Activated T-cell treated with anti-CD3 and anti-CD28 coated beads, Interleukin-2, amount 50 U/mL, for 72 hours (primary cell): ENCODE data around the gene EEPD1. TPM values are rescaled to one million over a fixed set of nuclear protein-coding genes. Genes with fewer than 3 reads are reported as not detected.

Experiments used
- ATAC-seq, 2 donors: fragments of 150-1000 bp; cut with Tn5 transposase; replicated peaks in 1 of 2; 2 replicates each; pipeline ENCODE4 v1.10.0; 2021; ENCODE audit warnings: moderate library complexity in 2 of 2, mild to moderate bottlenecking in 1 of 2
- DNase-seq, 2 donors: peaks; one replicate each; pipeline ENCODE4 v3.0.0; 2021 to 2022; ENCODE audit warnings: mixed read lengths in 1 of 2
- H3K27ac Mint-ChIP-seq: one replicate; pipeline ENCODE4 v1.8.0; 2022; ENCODE audit warnings: mild to moderate bottlenecking, moderate library complexity, mixed read lengths
- H3K27me3 Mint-ChIP-seq: one replicate; pipeline ENCODE4 v1.8.0; 2022; ENCODE audit warnings: low read depth, mixed read lengths
- H3K36me3 Mint-ChIP-seq, 2 donors: one replicate each; pipeline ENCODE4 v1.8.0; 2022; ENCODE audit warnings: mixed read lengths in 2 of 2, mild to moderate bottlenecking in 1 of 2; ENCODE audit not compliant: insufficient read depth in 2 of 2
- H3K4me1 Mint-ChIP-seq: one replicate; pipeline ENCODE4 v1.8.0; 2022; ENCODE audit warnings: low read depth, mixed read lengths
- H3K4me3 Mint-ChIP-seq, 2 donors: one replicate each; pipeline ENCODE4 v1.8.0; 2022; ENCODE audit warnings: mild to moderate bottlenecking in 2 of 2, mixed read lengths in 2 of 2, moderate library complexity in 2 of 2
- H3K9me3 Mint-ChIP-seq, 2 donors: one replicate each; pipeline ENCODE4 v1.8.0; 2022; ENCODE audit warnings: mixed read lengths in 2 of 2
- total RNA-seq, 2 donors: library from RNA; stranded (reverse); gene quantifications; one replicate each; pipeline ENCODE4 v1.2.3, GENCODE V29; 2022

EEPD1 gene
- total RNA-seq, 2 donors from 2014 or later = 1.2 to 1.8 TPM

GRCh38 chr7:36284456-36285090, 131.5 kb downstream of the EEPD1 start:
- Mint-ChIP-seq H3K4me1 (peaks cover 66% of the 10 kb centered on the region), H3K36me3 (peaks cover 0 to 2% of the 10 kb centered on the region in 2 donors), H3K27me3 (no peaks in the 10 kb centered on the region), H3K9me3 (no peaks in the 10 kb centered on the region), H3K4me3 (no peak overlapping the region), H3K27ac (no peak overlapping the region)
- ATAC-seq = no peak
- DNase-seq = no peak

DNA sequence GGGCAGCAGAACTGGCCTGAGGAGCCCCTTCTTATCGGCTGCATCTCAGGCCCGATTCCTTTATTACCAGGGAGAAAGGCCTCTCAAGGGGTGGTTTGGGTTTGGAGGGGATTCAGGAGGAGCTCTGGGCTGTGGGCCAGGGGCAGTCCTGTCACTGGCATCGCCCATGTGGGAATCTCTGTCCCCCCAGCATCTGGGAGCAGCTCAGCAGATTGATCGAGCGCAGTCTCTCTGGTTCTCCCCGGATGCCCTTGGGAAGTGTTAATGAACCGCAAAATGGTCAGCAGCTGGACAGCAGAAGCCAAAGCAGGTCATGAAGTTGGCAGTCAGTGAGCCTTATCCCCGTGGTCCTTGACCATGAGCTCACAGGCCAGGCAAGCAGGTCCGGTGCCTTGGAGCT, 132.2 kb downstream of the EEPD1 start:
- Mint-ChIP-seq H3K27ac (no peak overlapping the region), H3K9me3 (no peaks in the 10 kb centered on the region), H3K36me3 (peaks cover 0 to 2% of the 10 kb centered on the region in 2 donors), H3K4me3 (no peak overlapping the region), H3K4me1 (peaks cover 61% of the 10 kb centered on the region), H3K27me3 (no peaks in the 10 kb centered on the region)
- ATAC-seq (no peak), DNase-seq (no peak)

DNA sequence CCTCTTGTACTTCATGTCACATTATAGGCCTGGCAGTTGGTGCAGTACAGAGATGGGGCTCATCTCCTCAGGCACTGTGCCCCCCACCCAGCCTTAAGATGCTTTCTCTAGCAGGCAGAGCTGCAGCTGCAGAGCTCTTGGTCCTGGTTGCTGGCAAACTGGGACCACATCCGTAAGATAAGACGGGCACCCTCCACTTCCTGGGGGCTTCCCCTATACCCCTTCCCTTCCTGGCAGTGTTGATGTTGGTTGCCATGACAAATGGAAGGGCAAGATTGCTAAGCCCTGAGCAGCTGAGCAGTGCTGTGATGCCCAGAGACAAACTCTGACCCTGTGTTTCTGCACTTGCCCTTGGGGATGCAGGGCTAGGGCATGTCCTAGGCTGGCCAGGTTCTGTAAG, 133.2 kb downstream of the EEPD1 start:
- DNase-seq = peak; percentile 62 to 68
- ATAC-seq = peak; percentile 76 to 78
- H3K4me1 Mint-ChIP-seq = peaks cover 51% of the 10 kb centered on the region
- H3K4me3 Mint-ChIP-seq = peak overlapping the region; percentile 86 to 87
- no peaks in the 10 kb centered on the region for H3K9me3 Mint-ChIP-seq
- H3K36me3 Mint-ChIP-seq = peaks cover 0 to 2% of the 10 kb centered on the region in 2 donors
- peak overlapping the region; percentile 95 for H3K27ac Mint-ChIP-seq
- H3K27me3 Mint-ChIP-seq = no peaks in the 10 kb centered on the region

GRCh38 chr7:36286688-36287087, 133.6 kb downstream of the EEPD1 start:
- Mint-ChIP-seq H3K4me1 (peaks cover 52% of the 10 kb centered on the region), H3K36me3 (peaks cover 0 to 2% of the 10 kb centered on the region in 2 donors), H3K27ac (peak overlapping the region; percentile 95), H3K9me3 (no peaks in the 10 kb centered on the region), H3K4me3 (peak overlapping the region; percentile 86 to 87), H3K27me3 (no peaks in the 10 kb centered on the region)
- no peak for ATAC-seq
- no peak for DNase-seq

- H3K27me3 Mint-ChIP-seq = no peaks in the 10 kb centered on the region
- H3K27ac Mint-ChIP-seq = peak overlapping the region; percentile 88
- H3K4me3 Mint-ChIP-seq = peak overlapping the region; percentile 74 to 77
- peaks cover 61% of the 10 kb centered on the region for H3K4me1 Mint-ChIP-seq
- peaks cover 0 to 2% of the 10 kb centered on the region in 2 donors for H3K36me3 Mint-ChIP-seq
- DNase-seq = peak; percentile 43 to 44
- H3K9me3 Mint-ChIP-seq = no peaks in the 10 kb centered on the region
- peak; percentile 45 to 58 for ATAC-seq
These were observed 134.6 kb downstream of the EEPD1 start for GRCh38 chr7:36287371-36288241.

DNA sequence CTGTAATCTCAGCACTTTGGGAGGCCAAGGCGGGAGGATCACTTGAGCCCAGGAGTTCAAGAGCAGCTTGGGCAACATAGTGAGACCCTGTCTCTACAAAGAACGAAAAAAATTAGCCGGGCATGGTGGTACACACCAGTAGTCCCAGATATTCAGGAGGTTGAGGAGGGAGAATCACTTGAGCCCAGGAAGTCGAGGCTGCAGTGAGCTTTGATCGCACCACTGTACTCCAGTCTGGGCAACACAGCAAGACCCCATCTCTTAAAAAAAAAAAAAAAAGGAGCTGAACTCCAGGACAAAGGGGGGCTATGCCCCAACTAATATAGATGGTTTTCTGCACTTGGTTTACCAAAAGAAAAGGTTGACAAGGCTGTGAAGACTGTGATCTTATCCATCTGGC, 135.4 kb downstream of the EEPD1 start:
- ATAC-seq = no peak
- no peak overlapping the region for H3K27ac Mint-ChIP-seq

GRCh38 chr7:36289833-36290661, 137.0 kb downstream of the EEPD1 start:
- H3K27me3 Mint-ChIP-seq = no peaks in the 10 kb centered on the region
- ATAC-seq = no peak
- H3K9me3 Mint-ChIP-seq = no peaks in the 10 kb centered on the region
- H3K36me3 Mint-ChIP-seq = peaks cover 0 to 2% of the 10 kb centered on the region in 2 donors
- no peak for DNase-seq
- no peak overlapping the region for H3K4me3 Mint-ChIP-seq
- no peak overlapping the region for H3K27ac Mint-ChIP-seq
- H3K4me1 Mint-ChIP-seq = peaks cover 40% of the 10 kb centered on the region

More for the DNA sequence above, 135.4 kb downstream of the EEPD1 start:
- no peak for DNase-seq
- Mint-ChIP-seq H3K4me3 (peak overlapping the region in 1 of 2 donors; percentile 74), H3K36me3 (peaks cover 0 to 2% of the 10 kb centered on the region in 2 donors), H3K4me1 (peaks cover 52% of the 10 kb centered on the region), H3K27me3 (no peaks in the 10 kb centered on the region), H3K9me3 (no peaks in the 10 kb centered on the region)

DNA sequence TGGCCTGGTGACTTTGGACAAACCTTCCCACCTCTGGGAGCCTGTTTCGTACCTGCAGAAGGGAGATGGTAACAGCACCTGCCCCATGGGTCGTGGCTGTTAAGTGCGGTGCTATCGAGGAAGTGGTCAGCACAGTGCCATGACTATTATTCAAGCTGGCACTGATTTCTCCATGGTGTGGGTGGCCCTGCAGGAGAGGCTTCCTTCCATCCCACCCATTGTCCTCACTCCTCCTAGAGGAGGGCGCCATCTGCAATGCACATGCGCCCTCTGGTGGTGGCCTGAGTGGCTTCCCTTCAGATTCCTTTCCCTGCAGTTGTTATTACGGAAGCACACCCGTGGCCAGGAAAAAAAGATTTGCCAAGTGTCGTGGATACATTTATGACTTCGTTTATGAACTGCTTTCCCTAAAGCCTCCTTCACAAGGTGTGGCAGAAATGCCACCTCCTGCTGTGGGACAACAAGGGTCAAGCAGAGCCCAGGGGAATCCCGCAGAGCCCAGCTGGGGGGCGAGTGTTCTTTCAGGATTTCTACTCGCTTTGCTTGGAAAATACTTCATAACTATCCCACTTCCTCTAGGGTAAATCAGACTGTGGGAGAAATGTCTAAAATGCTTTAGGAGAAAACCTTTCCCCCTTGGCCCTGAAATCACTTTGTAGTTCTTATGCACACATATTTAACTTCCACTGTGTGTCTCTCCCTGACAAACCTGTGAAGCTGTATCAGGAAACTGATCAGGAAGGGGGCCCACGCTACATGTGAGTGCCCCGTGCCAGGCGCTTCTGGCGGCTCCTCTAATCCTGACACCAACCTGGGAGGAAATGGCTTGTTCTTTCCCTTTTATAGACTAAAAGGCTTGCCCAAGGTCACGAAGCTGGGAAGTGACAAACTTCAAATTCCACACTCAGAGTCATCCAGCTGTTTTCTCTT, 138.6 kb downstream of the EEPD1 start:
- Mint-ChIP-seq H3K27ac (peak overlapping the region; percentile 94), H3K4me1 (peaks cover 32% of the 10 kb centered on the region), H3K36me3 (no peaks in the 10 kb centered on the region), H3K4me3 (peak overlapping the region; percentile 71 to 72), H3K9me3 (no peaks in the 10 kb centered on the region), H3K27me3 (no peaks in the 10 kb centered on the region)
- DNase-seq (peak; percentile 70 to 78), ATAC-seq (peak; percentile 56 to 61)

GRCh38 chr7:36295090-36295489, 142.0 kb downstream of the EEPD1 start:
- no peaks in the 10 kb centered on the region for H3K9me3 Mint-ChIP-seq
- H3K4me3 Mint-ChIP-seq = no peak overlapping the region
- H3K27me3 Mint-ChIP-seq = no peaks in the 10 kb centered on the region
- H3K27ac Mint-ChIP-seq = no peak overlapping the region
- ATAC-seq = no peak
- no peaks in the 10 kb centered on the region for H3K36me3 Mint-ChIP-seq
- H3K4me1 Mint-ChIP-seq = peaks cover 14% of the 10 kb centered on the region
- DNase-seq = no peak

- no peak for DNase-seq
- H3K36me3 Mint-ChIP-seq = no peaks in the 10 kb centered on the region
- no peak overlapping the region for H3K27ac Mint-ChIP-seq
- no peaks in the 10 kb centered on the region for H3K9me3 Mint-ChIP-seq
- ATAC-seq = no peak
- no peaks in the 10 kb centered on the region for H3K27me3 Mint-ChIP-seq
- H3K4me3 Mint-ChIP-seq = no peak overlapping the region
- peaks cover 14% of the 10 kb centered on the region for H3K4me1 Mint-ChIP-seq
These were observed 143.2 kb downstream of the EEPD1 start for GRCh38 chr7:36296284-36296683.

- Mint-ChIP-seq H3K27ac (no peak overlapping the region), H3K4me1 (peaks cover 2% of the 10 kb centered on the region)
These were observed 144.4 kb downstream of the EEPD1 start for GRCh38 chr7:36297364-36298009.

GRCh38 chr7:36298106-36298505, 145.1 kb downstream of the EEPD1 start:
- Mint-ChIP-seq H3K27me3 (no peaks in the 10 kb centered on the region), H3K27ac (no peak overlapping the region)

More at GRCh38 chr7:36297364-36298009, 144.4 kb downstream of the EEPD1 start:
- ATAC-seq (no peak), DNase-seq (no peak)
- no peaks in the 10 kb centered on the region for H3K9me3 Mint-ChIP-seq
- no peaks in the 10 kb centered on the region for H3K27me3 Mint-ChIP-seq
- no peaks in the 10 kb centered on the region for H3K36me3 Mint-ChIP-seq
- no peak overlapping the region for H3K4me3 Mint-ChIP-seq

More at GRCh38 chr7:36298106-36298505, 145.1 kb downstream of the EEPD1 start:
- Mint-ChIP-seq H3K4me3 (no peak overlapping the region), H3K4me1 (no peaks in the 10 kb centered on the region), H3K36me3 (no peaks in the 10 kb centered on the region), H3K9me3 (no peaks in the 10 kb centered on the region)
- no peak for ATAC-seq
- DNase-seq = no peak
